Measurements from ENCODE around the gene CROCC2.

CROCC2 gene

DNA sequence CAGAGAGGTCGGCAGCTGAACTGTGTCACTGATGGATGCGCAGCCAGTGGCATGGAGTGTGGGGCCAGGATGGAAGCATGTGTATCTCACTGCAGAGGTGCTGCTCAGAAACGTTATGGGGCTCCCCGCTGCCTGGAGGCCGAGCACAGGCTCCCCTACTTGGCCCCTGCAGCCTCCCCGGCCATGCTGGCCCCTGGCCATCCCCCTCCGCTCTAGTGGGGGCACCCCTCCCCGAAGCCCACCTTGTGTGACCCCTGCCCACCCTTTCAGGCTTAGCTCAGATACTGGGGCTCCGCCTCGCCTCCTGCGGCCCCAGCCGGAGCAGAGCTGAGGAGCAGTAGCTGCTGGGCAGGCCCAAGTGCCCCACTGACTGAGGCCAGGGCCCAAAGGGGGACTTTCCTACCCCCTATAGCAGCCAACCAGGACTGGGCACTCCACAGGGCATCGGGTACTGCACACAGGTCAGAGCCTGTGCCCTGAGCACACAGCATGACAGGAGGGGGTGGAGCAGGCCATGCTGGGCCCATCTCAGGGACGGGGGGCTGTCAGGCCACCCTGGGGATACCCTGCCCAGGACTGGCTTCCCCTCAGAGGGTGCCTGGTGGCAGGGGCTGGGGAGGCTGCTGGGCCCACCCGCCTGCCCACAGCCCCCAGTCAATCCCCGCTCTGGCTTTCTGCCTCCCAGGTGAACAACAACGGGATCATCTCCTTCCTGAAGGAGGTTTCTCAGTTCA is 123.6 kb downstream of the CROCC2 start:
- no peak for DNase-seq

DNA sequence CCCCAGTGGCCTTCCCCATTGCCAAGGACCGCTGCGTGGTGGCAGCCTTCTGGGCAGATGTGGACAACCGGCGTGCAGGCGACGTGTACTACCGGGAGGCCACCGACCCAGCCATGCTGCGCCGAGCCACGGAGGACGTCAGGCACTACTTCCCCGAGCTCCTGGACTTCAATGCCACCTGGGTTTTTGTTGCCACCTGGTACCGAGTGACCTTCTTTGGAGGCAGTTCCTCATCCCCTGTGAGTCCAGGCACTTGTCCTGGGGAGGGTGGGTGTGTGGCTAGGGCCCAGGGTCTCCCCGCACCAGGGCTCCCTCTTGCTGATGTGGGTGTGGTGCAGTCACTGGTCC is 124.2 kb downstream of the CROCC2 start:
- DNase-seq: no peak

DNA sequence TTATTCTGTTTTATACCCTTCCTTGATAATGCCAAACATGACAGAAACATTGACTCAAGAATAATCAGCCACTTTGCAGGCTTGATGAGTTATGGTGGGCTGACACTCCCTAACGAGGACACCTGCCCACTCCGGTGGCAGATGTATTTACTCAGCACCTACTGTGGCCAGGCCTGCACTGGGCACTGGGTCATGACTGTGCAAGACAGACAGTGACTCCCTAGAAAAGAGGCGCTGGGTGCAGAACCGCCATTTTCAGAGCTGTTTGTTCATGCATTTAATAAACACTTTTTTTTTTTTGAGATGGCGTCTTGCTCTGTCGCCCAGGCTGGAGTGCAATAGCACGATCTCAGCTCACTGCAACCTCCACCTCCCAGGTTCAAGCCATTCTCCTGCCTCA is 124.7 kb downstream of the CROCC2 start:
- DNase-seq: no peak

DNA sequence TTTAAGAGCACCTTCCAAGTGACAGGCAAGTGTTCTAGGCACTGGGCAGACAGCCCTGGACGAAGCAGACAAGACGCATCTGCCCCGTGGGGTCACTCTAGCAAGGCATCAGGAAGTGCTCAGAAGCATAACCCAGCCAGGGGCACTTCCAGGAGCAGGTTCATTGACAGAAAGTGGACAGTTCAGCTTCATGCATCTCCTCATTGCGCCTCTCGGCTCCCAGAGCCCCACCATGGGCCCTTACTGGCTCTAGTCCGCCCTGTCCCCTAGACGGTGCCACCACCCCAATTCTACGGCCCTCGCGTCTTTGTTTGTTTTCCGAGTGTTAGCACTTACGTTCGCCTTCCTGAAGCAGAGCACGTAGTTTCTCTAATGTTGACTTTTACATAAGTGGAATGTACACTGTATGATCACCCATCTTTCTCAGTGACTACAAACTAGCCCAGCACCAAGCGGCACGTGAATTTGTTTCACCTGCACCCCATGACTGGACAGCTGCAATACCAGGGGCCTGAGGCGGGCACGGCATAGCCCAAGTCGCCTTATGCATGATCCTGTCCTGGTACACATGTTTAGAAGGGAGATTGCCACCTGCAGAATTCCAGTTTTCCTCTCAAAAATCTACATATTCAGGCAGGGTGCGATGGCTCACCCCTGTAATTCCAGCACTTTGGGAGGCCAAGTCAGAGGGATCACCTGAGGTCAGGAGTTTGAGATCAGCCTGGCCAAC is 125.5 kb downstream of the CROCC2 start:
- no peak for DNase-seq

DNA sequence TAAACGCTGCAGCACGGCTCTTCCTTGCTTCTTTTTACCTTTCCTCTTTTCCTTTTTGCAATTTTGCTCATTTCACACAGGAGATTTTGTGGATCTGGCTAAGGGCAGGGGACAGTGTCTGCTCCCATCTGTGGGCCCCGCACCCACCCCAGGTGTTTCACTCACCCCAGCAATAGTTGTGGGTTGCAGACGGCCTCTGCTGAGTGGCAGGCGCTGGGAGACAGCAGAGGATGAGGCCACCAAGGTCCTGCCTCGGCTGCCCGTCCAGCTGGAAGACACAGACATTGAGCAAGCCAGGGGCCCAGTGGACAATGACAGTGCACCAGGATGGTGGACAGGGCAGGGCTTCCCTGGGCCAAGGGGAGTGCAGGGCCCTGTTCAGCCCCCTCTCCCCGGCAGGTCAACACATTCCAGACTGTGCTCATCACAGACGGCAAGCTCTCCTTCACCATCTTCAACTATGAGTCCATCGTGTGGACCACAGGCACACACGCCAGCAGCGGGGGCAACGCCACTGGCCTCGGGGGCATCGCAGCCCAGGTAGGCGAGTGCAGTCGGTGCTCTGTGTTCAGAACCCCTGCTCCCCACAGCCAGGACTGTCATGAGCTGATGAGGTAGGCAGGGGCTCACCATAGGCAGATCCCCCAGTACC is 127.3 kb downstream of the CROCC2 start:
- DNase-seq: no peak

DNA sequence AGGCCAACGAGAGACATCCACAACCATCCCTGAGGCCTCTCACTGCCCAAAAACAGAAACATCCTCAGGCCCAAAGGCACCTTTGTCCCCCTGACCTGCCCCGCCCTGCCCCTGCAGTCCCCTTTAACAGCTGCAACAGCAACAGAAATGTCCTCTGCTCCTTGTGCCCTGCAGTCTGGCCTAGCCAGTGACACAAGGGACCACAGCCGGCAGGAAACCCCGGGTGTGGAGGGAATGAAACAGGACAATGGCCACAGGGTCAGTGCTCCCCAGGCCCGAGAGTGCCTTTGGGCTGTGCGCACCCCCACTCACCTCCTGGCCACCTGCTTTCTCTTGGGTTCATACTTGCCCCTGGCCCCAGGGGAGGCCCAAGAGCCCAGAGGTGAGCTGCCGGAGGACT is 127.9 kb downstream of the CROCC2 start:
- DNase-seq: no peak

DNA sequence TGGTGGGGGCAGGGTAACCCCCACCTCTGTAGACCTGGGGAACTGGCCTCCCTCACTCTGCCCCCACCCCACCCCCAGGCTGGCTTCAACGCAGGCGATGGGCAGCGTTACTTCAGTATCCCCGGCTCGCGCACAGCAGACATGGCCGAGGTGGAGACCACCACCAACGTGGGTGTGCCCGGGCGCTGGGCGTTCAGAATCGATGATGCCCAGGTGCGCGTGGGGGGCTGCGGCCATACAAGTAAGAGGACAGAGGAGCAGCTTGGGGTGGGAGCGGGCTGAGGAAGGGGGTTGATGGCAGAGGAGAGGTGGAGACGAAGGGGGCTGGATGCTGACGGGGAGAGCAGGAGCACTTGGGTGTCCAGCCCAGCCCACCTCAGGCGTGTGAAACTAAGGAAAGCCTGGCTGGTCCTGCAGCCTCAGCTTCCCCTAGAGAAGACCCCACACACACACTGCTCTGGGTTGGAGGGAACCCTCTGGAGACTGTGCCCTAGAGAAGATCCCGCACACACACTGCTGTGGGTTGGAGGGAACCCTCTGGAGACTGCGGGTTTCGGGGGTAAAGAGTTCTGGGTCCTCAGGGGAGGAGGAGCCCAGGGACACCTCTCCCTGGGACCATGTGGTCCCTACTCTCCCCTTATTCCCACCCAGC is 128.5 kb downstream of the CROCC2 start:
- DNase-seq: no peak

DNA sequence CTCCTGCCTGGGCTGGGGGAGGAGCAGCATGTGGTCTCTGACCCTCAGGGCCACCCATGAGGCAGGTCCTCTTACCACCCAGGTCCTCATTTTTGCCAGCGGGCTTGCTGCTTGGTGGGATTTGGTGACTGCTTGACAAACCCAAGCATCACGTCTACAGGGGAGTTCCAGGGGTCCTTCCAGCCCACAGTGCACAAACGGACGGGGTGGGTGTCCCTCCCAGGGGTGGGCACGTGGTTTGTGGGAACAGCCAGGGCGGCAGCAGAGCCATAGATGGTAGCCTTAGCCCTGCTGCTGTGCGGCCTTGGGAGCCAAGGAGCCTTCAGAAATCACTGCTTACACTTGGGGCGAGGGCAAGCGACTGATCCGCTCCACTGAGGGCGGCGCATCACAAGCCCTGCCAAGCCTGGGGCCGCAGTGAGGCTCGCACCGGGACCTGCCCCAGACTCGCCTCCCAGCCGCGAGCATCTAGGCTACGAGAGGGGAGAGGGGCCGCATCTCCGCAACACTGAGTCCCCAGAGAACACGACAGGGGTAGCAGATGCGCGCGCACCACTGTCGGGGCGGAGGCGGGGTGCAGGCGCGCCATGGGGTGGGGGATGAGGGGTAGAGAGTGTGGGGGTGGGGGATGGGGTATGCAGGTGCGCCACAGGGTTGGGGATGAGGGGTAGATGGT is 129.1 kb downstream of the CROCC2 start:
- DNase-seq: no peak

DNA sequence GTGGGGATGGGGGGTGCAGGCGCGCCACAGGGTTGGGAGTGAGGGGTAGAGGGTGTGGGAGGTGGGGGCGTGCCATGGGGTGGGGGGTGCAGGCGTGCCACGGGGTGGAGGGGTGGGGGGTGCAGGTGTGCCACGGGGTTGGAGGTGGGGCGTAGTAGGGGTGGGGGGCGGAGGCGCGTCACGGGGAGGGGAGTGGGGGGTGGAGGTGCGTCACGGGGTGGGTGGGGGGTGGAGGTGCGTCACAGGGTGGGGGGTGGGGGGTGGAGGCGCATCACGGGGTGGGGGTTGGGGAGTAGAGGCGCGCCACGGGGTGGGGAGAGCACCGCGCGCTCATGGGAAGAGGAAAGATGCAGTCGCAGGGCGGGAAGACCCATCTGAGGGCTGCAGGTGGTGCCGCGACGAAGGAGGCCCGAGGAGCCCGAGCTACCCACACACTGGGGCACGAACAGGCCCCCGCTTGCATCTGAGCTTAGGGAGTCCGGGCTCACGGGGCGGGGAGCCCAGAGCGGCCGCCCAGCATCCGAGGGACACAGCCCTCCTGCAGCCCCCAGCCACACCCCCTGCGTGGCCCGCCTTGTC is 129.8 kb downstream of the CROCC2 start:
- no peak for DNase-seq

DNA sequence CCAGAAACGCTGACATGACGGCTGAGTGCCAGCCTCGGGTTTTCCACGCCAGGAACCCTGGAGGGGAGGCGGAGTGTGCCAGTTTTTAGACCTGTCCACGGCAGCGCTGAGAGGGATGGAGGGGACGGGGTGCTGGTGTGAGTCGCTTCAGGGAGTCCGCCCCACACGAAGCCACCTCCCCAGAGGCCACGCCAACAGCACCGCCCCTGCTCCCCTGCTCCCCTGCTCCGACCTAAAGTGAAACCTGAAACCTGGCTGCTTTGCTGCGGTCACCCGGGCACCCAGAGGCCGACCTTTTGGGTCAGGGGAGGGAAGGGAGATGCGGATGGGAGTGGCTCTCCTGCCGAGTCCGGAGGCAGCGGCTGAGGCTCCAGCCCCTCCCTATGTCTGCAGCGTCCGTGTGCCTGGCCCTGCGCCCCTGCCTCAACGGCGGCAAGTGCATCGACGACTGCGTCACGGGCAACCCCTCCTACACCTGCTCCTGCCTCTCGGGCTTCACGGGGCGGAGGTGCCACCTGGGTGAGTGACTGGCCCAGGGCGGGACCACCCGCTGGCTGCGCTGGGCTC is 130.3 kb downstream of the CROCC2 start:
- peak; percentile 3 for DNase-seq

DNA sequence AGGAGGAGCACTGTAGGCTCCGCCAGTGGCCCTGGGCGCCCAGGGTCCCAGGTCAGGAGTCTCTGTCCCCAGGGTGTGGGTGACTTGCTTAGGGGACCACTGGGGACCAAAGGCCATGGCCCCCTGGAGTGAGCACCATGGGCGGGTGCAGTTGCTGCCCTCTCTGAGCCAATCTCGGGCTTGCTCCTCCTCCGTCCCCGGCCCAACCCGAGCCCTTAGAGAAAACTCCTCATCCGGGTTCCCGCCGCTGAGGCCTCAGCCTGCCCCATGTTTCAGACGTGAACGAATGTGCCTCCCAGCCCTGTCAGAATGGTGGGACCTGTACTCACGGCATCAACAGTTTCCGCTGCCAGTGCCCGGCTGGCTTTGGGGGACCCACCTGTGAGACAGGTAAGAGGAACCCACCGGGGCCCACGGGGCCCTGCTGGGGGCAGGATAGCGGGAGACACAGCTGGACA is 130.9 kb downstream of the CROCC2 start:
- DNase-seq: no peak

DNA sequence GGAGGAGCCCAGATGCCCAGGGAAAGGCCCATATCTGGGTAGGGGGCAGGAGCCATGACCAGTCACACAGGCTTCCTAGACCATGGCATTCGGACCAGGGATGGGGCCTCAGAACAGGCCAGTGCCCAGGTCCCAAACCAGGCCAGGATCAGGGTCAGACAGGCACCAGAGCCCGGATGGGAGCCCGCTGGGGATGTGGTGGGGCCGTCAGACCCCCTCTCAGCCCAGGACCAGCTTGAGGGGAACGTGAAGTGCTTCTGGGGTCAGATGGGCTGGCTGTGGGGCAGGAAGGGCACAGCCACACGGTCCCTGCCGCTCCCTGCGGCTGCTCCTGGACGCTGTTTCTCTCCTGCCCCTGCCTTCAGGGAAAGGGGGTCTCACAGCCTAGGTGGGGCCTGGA is 131.4 kb downstream of the CROCC2 start:
- no peak for DNase-seq

DNA sequence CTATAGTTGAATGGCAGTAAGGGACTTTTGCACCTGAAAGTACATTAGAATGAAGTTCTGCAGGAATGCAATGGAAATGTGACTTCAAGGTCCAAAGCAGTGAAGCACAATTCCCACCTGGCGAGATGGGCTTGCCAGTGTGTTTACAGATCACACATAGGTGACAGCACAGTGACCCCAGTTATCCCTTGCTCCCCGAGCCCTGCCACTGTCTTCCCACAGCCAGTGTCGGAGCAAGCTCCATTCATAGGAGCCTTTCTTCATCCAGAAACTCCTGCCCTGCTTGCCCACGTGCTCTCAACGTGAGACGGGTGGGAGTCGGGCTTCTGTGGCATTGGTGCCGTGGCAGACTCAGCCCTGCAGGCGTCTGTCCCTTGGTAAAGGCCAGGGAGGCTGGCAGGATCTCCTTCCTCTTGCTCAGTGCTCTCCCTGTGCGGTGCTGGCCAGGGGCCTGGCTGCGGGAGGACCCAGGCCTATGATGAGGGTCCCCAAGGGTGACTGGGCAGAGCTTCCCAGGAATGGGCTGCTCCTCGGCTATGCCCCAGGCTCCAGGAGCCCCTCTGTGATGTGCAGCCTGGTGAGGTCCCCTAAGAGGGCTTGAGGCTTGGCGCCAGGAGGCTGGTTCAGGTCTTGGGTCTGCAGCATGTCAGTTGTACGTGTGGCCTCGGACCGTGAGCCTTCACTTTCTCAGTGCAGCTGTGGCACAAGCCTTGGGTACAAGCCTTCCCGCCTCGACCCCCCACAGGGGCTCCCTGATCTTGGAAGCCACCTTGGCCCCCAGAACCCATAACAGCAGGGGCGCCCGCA is 132.4 kb downstream of the CROCC2 start:
- no peak for DNase-seq

DNA sequence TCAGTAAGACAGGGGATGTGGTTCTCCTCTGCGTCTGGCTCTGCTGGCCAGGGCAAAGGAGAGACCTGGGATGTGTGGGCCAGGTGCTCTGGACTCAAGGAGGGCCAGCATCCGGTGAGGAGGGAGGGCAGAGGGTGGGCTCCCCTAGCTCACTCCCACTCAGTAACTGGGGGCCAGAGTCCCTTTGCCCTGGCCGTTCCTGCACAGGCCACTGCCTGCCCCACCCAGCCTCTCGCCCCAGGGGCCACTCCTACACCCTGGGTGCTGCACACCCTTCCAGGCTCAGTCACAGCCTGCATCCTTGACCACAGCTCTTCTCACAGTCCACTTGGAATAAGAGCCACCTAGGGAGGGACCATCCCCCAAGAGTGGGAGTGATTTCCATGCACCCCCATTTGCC is 133.3 kb downstream of the CROCC2 start:
- no peak for DNase-seq

DNA sequence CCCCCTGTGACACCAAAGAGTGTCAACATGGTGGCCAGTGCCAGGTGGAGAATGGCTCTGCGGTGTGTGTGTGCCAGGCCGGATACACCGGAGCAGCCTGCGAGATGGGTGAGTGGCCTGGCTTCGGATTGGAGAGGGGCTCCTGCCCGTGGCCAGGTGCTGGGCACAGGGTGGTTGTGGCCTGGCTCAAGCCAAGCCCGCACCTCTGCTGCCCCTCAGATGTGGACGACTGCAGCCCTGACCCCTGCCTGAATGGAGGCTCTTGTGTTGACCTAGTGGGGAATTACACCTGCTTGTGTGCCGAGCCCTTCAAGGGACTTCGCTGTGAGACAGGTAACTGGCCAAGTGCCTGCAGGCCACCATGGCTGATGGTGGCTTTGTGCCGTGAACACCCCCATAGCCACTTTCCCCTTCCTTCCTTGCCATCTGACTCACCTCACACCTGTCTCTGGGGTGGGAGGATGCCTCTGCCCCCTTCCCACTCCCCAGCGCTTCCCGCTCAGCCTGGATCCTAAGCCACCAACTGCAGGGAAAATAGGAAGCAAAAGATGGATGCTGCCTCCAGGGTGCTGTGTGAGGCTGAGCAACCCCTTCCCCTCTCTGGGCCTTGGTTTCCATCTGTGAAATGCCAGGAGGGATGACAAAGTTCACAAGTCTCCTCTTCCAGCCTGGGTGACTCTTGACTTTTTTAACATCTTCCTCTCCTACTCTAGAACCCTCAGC is 134.1 kb downstream of the CROCC2 start:
- DNase-seq: no peak

DNA sequence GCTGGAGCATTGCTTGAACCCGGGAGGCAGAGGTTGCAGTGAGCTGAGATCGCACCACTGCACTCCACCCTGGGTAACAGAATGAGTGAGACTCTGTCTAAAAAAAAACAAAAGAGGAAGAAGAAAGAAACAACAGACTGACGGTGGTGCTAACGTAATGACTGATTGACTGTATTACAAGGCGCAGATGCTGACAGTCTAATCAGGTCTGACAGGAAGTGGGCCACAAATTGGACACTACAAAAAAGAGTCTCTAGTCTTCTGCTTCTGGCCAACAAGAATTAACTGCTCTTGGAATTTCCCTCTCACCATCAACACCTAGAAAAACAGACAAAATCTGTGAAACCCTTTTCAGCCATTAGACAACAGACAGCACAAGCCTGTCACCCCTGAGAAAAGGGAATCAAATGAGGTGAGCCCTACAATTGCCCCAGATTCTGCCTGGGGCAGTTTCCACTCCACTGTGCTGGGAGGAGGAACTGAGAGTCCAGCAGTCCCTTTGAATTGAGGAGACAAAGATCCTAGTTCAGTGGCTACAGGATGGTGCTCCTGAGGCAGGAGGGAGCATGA is 135.5 kb downstream of the CROCC2 start:
- DNase-seq: no peak

All from NCI-H1092 treated with DMSO at 0.1 percent for 48 hours (cell line).